Lung microvascular endothelial cell (primary cell): Measurements from ENCODE around the gene IFNL1. TPM values are rescaled to one million over a fixed set of nuclear protein-coding genes. Genes with fewer than 3 reads are reported as not detected.
"Not testable (repeated sequence)": the region's sequence is repeated elsewhere in the genome, so short reads cannot be mapped to it uniquely, and the experiment has no call there.

Experiments used
- DNase-seq, 2 donors: peaks; one replicate each; pipeline versions ENCODE4 v3.0.0 to v3.0.0-alpha.2; 2010; ENCODE audit warnings: low read depth in 2 of 2
- total RNA-seq: library from RNA; depleted of rRNA; stranded (reverse); fragments of >200 nt; gene quantifications from 2 replicates; pipeline ENCODE4 v1.2.1, GENCODE V29; 2014

Gene IFNL1
- not detected in 2 replicates for total RNA-seq

GRCh38 chr19:39296055-39296645 lies at the start of gene IFNL1:
TSS of gene IFNL1 (plus strand) at chr19:39296407. CDS start at chr19:39296422, 15 bp downstream.
- no peak for DNase-seq

- peak; percentile 34 to 53 for DNase-seq
Measured at GRCh38 chr19:39246951-39247669, 49.1 kb upstream of the IFNL1 start.

DNA sequence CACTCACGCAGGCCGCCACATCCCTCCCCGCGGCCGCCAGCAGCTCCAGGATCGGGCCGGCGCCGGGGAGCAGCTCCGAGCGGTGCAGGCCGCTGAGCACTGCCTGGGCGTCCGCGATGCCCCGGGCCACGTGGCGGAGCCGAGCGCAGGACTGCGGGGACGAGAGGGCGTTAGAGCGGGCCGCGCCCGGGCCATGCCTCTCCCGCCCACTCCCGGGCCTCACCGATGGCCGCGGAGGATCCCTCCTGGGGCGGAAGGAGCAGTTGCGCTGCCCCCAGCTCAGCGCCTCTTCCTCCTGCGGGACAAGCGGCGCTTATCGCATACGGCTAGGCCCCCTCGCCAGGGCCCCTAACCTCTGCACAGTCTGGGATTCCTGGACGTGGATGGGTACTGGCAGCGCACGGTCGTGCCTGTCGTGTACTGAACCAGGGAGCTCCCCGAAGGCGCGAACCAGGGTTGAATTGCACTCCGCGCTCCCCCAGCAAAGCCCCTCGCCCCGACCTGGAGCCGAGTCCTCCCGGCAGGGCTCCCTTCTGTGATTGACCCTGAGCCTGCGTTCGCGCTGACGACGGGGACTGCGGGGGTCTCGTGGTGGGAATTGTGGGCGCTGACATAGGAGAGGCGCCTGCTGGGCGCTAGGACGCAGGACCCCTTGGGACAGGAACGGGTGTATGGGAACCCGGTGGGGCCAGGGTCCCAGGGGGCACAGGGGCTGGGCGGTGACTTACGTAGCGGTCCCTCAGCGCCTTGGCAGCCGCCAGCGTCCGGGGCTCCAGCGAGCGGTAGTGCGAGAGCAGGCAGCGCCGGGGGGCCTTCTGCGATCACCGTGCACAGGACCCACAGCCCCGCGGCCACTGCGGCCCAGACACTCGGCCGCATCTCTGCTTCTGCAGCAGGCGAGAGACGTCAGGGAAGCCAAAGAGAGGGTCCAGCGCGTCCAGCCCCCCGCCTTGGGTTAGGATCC lies 48.2 kb upstream of the IFNL1 start:
- peak in 1 of 2 donors; percentile 11 for DNase-seq

- no peak for DNase-seq
Measured at GRCh38 chr19:39248806-39249205, 47.4 kb upstream of the IFNL1 start, which contains the start of gene IFNL4. TSS of gene IFNL4 (minus strand) at chr19:39248856.

DNA sequence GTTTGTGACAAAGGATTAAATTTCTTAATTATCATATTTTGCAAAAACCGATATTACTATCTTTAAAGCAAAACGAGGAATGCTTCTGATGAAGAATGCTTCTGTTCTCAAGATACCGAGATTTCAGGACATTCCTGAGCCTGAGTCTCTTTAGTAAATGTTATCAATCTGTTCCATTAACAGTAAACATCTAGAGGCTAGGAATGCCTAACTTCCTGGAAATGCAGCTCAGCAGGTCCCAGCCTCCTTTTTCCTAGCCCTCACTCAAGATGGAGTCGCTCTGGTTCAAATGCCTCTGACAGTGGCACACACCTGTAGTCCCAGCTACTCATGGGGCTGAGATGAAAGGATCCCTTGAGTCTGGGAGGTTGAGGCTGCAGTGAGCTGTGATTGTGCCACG lies 45.1 kb upstream of the IFNL1 start:
- no peak for DNase-seq

DNA sequence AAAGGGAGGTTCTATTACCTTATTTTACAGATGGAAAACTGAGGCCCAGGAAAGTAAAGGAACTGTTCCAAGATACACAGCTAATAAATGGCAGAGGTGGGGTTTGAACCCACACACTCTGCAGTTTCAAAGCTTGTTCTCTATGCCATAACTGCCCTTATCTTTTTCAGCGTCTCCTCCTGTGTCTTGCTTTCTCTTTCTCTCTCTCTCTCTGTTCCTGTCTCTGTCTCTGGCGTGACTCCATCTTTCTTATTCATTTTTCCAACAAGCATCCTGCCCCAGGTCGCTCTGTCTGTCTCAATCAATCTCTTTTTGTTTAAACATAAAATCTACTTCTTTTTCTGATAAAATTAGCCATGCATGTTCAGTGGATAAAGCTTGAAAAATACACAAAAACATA lies 44.4 kb upstream of the IFNL1 start:
- DNase-seq, result no peak

- DNase-seq, result no peak
Measured at GRCh38 chr19:39252458-39252857, 43.7 kb upstream of the IFNL1 start.

DNA sequence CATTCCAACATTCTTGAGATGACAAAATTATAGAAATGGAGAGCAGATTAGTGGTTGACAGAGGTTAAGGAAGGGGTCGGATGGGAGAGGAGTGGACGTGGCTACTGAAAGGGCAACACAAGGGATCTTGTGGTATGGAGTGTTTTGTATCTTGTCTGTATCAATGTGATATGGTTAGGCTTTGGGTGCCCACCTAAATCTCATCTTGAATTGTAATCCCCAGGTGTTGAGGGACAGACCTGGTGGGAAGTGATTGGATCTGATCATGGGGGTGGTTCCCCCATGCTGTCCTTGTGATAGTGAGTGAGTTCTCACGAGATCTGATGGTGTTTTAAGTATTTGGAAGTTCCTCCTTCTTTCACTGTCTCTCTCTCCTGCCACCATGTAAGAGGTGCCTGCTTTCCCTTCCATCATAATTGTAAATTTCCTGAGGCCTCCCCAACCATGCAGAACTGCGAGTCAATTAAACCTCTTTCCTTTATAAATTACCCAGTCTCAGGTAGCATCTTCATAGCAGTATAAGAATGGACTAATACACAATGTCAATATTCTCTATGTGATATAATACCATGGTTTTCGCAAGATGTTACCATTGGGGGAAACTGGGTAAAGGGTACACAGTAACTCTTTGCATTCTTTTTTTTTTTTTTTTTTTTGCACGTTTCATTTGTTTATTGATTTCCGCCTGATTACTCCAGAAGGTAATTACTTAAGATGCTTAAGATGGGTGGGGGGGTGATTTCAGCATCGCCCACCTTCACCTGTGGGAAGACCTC lies 42.6 kb upstream of the IFNL1 start:
- DNase-seq, result no peak

DNA sequence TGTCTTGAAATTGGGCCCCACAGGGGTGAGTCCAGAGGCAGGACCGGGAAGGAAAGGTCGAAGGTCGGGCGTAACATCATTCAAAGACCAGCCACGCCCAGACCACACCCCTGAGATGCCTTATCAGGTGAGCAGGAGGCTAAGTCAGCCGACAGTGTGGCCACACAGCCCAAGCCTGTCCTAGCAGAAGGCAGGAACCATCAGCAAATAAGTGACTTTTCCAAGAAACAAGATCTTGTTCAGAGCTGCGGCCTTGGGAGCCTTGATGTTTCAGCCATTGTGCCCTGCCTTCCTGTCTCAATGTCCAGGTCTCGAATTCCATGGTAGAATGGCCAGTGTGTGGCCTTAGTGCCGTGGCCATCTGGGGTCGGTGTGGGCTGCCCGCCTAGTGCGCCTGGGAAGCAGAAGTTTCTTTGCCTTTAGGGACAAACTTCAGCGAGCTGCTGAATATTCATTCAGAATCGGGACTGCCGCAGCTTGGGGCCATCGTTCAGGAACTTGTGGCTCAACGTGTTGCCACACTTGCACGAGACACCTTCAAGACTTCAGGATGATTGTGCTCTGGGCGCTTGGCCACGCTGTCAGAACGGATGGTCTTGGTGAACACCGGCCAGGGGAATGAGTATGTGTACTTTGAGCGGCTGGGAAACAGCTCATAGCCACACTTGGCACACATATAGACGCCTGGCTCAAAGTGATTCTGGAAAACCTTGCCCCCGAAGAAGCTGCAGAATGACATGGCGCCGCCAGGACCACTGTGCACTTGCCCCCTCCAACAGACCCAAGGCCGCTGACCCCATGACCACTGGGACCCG lies 41.5 kb upstream of the IFNL1 start:
- no peak for DNase-seq

DNA sequence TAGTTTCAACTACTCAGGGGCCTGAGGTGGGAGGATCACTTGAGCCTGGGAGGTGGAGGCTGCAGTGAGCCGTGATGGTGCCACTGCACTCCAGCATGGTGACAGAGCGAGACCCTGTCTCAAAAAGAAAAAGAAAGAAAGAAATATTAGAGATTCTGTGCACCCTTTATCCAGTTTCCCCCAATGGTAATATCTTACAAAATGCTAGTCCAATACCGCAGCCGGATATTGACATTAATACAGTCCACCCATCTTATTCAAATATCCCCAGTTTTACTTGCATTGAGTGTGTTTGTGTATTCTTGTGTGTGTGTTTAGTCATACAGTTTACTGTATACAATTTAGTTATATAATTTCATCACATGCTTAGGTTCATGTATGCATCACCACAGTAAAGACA lies 39.0 kb upstream of the IFNL1 start:
- DNase-seq, result no peak

DNA sequence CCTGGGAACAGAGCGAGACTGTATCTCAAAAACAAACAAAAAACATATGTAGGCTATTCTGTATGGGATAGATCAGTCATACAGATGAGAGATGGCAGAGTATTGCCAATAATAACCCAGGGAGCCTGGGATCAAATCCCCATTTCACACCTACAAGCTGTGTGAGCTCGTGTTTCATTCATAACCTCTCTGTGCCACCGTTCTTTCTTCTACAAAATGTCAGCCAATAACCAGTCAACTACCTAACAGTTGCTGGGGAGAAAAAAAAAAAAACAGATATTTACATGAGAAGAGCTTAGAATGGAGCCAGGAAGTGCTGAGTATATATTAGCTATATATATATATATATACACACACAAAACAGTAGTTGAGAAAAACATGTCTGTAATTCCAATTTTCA lies 34.5 kb upstream of the IFNL1 start:
- no peak for DNase-seq

DNA sequence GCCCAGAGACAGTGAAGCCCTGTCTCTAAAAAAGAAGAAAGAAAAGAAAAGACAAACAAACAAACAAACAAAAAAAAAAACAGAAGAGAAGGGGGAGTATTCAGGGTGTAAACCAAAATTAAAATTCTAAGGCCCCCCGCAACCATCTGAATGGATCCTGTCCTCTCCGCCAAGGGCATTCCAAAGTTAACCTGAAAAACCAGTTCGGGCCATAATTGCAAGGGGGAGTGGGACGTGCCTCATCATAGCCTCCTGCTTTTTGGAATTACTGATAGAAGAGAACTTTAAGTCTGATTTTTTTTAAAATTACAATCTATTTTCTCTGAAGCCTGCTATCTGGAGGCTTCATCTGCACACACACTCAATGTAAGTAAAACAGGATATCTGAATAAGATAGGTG lies 33.7 kb upstream of the IFNL1 start:
- no peak for DNase-seq

- no peak for DNase-seq
Measured at GRCh38 chr19:39263912-39264305, 32.3 kb upstream of the IFNL1 start.

DNA sequence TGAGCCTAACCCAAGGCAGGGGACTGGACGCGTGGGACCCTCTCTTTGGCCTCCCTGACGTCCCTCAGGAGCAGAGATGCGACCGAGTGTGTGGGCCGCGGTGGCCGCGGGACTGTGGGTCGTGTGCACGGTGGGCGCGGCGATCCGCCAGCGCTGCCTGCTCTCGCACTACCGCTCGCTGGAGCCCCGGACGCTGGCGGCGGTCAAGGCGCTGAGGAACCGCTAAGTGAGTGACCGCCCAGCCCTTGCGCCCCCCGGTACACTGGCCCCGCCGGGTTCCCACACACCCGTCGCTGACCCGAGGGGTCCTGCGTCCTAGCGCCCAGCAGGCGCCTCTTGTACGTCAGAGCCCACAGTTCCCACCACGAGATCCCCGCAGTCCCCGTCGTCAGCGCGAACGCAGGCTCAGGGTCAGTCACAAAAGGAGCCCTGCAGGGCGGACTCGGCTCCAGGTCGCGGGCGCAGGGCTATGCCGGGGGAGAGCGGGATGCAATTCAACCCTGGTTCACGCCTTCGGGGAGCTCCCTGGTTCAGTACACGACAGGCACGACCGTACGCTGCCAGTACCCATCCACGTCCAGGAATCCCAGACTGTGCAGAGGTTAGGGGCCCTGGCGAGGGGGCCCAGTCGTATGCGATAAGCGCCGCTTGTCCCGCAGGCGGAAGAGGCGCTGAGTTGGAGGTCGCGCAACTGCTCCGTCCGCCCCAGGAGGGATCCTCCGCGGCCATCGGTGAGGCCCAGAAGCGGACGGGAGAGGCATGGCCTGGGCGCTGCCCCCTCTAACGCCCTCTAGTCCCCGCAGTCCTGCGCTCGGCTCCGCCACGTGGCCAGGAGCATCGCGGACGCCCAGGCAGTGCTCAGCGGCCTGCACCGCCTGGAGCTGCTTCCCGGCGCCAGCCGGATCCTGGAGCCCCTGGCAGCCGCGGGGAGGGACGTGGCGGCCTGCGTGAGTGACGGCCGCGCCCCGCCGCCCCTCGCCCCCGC lies 31.6 kb upstream of the IFNL1 start:
- DNase-seq, result peak in 1 of 2 donors; percentile 18

DNA sequence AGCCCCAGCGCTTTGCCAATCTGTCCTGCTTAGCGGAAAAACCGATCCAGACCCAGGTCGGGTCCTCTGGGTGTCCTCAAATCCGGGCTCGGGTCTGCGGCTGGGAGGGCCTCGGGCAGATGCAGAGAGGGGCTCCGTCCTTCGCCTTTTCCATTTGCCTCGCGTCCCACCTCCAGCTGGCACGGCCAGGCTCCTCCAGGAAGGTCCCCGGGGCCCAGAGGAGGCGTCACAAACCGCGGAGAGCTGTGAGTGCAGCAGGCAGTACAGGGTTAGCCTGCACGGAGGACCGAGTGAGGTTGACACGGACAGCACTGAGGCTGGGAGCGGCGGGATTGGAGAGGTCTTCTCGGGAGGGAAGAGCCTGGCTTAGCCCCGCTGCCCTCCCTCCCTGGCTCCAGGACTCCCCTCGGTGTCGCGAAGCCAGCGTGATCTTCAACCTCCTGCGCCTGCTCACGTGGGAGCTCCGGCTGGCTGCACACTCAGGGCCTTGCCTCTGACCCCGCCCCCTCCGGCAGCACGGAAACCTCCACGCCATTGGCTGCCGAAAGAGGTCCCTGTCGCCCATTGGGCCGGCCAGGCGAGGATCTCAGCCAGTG lies 30.8 kb upstream of the IFNL1 start:
- no peak for DNase-seq

DNA sequence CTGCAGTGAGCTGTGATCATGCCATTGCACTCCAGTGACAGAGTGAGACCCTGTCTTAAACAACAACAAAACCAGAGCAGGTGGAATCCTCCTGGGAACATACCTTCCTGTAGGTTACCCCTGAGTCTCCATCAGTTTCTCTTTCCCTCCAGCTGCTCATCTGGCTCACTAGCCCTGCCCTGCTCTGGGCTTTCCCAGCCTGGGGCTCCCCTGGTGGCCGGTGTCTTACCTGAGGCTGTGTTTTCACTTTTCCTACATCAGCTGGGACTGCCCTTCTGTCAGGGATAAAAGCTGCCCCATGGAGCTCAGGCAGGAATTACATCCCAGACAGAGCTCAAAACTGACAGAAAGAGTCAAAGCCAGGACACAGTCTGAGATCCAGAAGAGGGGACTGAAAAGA lies 28.1 kb upstream of the IFNL1 start, which contains the start of gene IFNL2:
Gene IFNL2 (plus strand): TSS at position 312 of the 400 bp plus-strand sequence. CDS start 173 bp downstream, outside the sequence.
- not testable (repeated sequence) for DNase-seq

DNA sequence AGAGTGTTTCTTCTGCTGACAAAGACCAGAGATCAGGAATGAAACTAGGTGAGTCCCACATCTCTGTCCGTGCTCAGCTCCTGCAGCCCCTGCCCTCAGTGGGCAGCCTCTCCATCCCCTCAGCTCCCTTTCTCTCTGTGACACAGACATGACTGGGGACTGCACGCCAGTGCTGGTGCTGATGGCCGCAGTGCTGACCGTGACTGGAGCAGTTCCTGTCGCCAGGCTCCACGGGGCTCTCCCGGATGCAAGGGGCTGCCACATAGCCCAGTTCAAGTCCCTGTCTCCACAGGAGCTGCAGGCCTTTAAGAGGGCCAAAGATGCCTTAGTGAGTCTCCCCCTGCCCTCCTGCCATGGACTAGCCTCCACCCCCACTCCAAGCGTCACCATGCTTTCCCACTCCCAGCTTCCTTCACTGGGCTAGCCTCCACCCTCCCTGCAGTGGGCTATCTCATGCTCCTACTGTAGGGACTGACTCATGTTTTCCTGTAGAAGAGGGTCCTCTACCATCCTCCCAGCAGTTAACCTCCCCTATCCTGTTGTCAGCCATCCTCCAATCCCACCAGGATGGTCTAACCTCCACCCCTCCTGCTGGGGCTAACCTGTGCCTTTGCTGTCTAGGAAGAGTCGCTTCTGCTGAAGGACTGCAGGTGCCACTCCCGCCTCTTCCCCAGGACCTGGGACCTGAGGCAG lies 27.5 kb upstream of the IFNL1 start:
- DNase-seq, result not testable (repeated sequence)

GRCh38 chr19:39269369-39269768 lies 26.8 kb upstream of the IFNL1 start:
- DNase-seq, result not testable (repeated sequence)
